ENCODE measurements around the gene DCXR. TPM values are rescaled to one million over a fixed set of nuclear protein-coding genes. Genes with fewer than 3 reads are reported as not detected.

DCXR gene
- polyA plus RNA-seq: 88.3 TPM

GRCh38 chr17:82037092-82037888 is at the start of gene DCXR:
Gene DCXR, minus strand, starts transcription at chr17:82037697. Its CDS starts 15 bp downstream, at chr17:82037682.
- Mint-ChIP-seq H3K9me3 (no peaks in the 10 kb centered on the region), H3K27ac (peak within 1 kb of the TSS; percentile 36 to 95 (median 82)), H3K4me3 (peak within 1 kb of the TSS; percentile 83 to 97 (median 90)), H3K4me1 (peaks cover 9 to 15% (median 14%) of the 10 kb centered on the region in 3 donors), H3K36me3 (no peaks in the 10 kb centered on the region), H3K27me3 (no peaks in the 10 kb centered on the region)

- H3K27ac Mint-ChIP-seq: no peak overlapping the region
- no peaks in the 10 kb centered on the region for H3K36me3 Mint-ChIP-seq
- H3K27me3 Mint-ChIP-seq: no peaks in the 10 kb centered on the region
- no peaks in the 10 kb centered on the region for H3K4me1 Mint-ChIP-seq
- H3K9me3 Mint-ChIP-seq: no peaks in the 10 kb centered on the region
- no peak overlapping the region for H3K4me3 Mint-ChIP-seq
Measured at GRCh38 chr17:82085931-82086764, 48.7 kb upstream of the DCXR start.

- H3K36me3 Mint-ChIP-seq: no peaks in the 10 kb centered on the region
- no peaks in the 10 kb centered on the region for H3K9me3 Mint-ChIP-seq
- H3K27ac Mint-ChIP-seq: no peak overlapping the region
- H3K4me1 Mint-ChIP-seq: no peaks in the 10 kb centered on the region
- H3K27me3 Mint-ChIP-seq: no peaks in the 10 kb centered on the region
- no peak overlapping the region for H3K4me3 Mint-ChIP-seq
Measured at GRCh38 chr17:82085031-82085861, 47.7 kb upstream of the DCXR start.

GRCh38 chr17:82084373-82085030 is 47.0 kb upstream of the DCXR start:
- no peaks in the 10 kb centered on the region for H3K9me3 Mint-ChIP-seq
- no peak overlapping the region for H3K27ac Mint-ChIP-seq
- no peak overlapping the region for H3K4me3 Mint-ChIP-seq
- no peaks in the 10 kb centered on the region for H3K4me1 Mint-ChIP-seq
- no peaks in the 10 kb centered on the region for H3K27me3 Mint-ChIP-seq
- no peaks in the 10 kb centered on the region for H3K36me3 Mint-ChIP-seq

- Mint-ChIP-seq H3K27me3 (no peaks in the 10 kb centered on the region), H3K27ac (no peak overlapping the region), H3K4me3 (no peak overlapping the region), H3K4me1 (no peaks in the 10 kb centered on the region), H3K9me3 (no peaks in the 10 kb centered on the region), H3K36me3 (no peaks in the 10 kb centered on the region)
Measured at GRCh38 chr17:82083533-82084359, 46.2 kb upstream of the DCXR start.

- no peak overlapping the region for H3K27ac Mint-ChIP-seq
Measured at GRCh38 chr17:82083009-82083408, 45.5 kb upstream of the DCXR start.

GRCh38 chr17:82082456-82082855 is 45.0 kb upstream of the DCXR start:
- Mint-ChIP-seq H3K4me3 (no peak overlapping the region), H3K9me3 (no peaks in the 10 kb centered on the region), H3K36me3 (no peaks in the 10 kb centered on the region), H3K27me3 (no peaks in the 10 kb centered on the region), H3K4me1 (no peaks in the 10 kb centered on the region), H3K27ac (no peak overlapping the region)

More at GRCh38 chr17:82083009-82083408, 45.5 kb upstream of the DCXR start:
- Mint-ChIP-seq H3K9me3 (no peaks in the 10 kb centered on the region), H3K4me1 (no peaks in the 10 kb centered on the region), H3K4me3 (no peak overlapping the region), H3K36me3 (no peaks in the 10 kb centered on the region), H3K27me3 (no peaks in the 10 kb centered on the region)

- H3K27me3 Mint-ChIP-seq: no peaks in the 10 kb centered on the region
- no peaks in the 10 kb centered on the region for H3K4me1 Mint-ChIP-seq
- no peaks in the 10 kb centered on the region for H3K9me3 Mint-ChIP-seq
- no peak overlapping the region for H3K4me3 Mint-ChIP-seq
- no peak overlapping the region for H3K27ac Mint-ChIP-seq
- no peaks in the 10 kb centered on the region for H3K36me3 Mint-ChIP-seq
Measured at GRCh38 chr17:82081966-82082365, 44.5 kb upstream of the DCXR start.

- Mint-ChIP-seq H3K4me1 (peaks cover 0 to 3% (median 0%) of the 10 kb centered on the region in 3 donors), H3K27ac (no peak overlapping the region), H3K36me3 (no peaks in the 10 kb centered on the region), H3K9me3 (no peaks in the 10 kb centered on the region), H3K4me3 (no peak overlapping the region), H3K27me3 (no peaks in the 10 kb centered on the region)
Measured at GRCh38 chr17:82081546-82081945, 44.0 kb upstream of the DCXR start.

GRCh38 chr17:82080789-82081464 is 43.4 kb upstream of the DCXR start:
- Mint-ChIP-seq H3K4me1 (peaks cover 0 to 4% (median 0%) of the 10 kb centered on the region in 3 donors), H3K36me3 (no peaks in the 10 kb centered on the region), H3K9me3 (no peaks in the 10 kb centered on the region), H3K4me3 (no peak overlapping the region), H3K27ac (no peak overlapping the region), H3K27me3 (peaks cover 1% of the 10 kb centered on the region)

- Mint-ChIP-seq H3K9me3 (peaks cover 0 to 3% (median 0%) of the 10 kb centered on the region in 3 donors), H3K27me3 (peaks cover 6% of the 10 kb centered on the region), H3K4me3 (peak overlapping the region in 1 of 4 donors; percentile 28), H3K27ac (no peak overlapping the region), H3K4me1 (peaks cover 0 to 4% (median 0%) of the 10 kb centered on the region in 3 donors), H3K36me3 (no peaks in the 10 kb centered on the region)
Measured at GRCh38 chr17:82080048-82080788, 42.7 kb upstream of the DCXR start.

GRCh38 chr17:82079001-82079677 is 41.6 kb upstream of the DCXR start:
- Mint-ChIP-seq H3K4me3 (no peak overlapping the region), H3K27me3 (peaks cover 7% of the 10 kb centered on the region), H3K27ac (no peak overlapping the region), H3K4me1 (peaks cover 0 to 4% (median 0%) of the 10 kb centered on the region in 3 donors), H3K36me3 (no peaks in the 10 kb centered on the region), H3K9me3 (peaks cover 0 to 3% (median 0%) of the 10 kb centered on the region in 3 donors)
